ENCODE measurements around the gene TMEM117.

- no peak for TF ChIP-seq CTCF (IDR thresholded peaks at IDR 0.05)
- no peak for TF ChIP-seq POLR2A (IDR thresholded peaks at IDR 0.05)
These were observed 216.7 kb downstream of the TMEM117 start for GRCh38 chr12:44052554-44052953.
